PC-3 (cell line): ENCODE data around the gene GFER.

Experiments
- EZH2 ChIP-seq: fragments of 300-600 bp; sonication (generic); IDR thresholded peaks from one replicate; pipeline ENCODE4 v1.6.1; 2017; ENCODE audit warnings: antibody characterized with exemption, mild to moderate bottlenecking, low read length; ENCODE audit not compliant: unreplicated experiment
- TF ChIP-seq, protein P1 (sequence below): fragments of 300-600 bp; sonication (generic); conservative IDR thresholded peaks from 2 replicates; pipeline ENCODE4 v1.5.1; 2017; ENCODE audit warnings: antibody characterized with exemption, low read depth, mild to moderate bottlenecking, low read length

DNA sequence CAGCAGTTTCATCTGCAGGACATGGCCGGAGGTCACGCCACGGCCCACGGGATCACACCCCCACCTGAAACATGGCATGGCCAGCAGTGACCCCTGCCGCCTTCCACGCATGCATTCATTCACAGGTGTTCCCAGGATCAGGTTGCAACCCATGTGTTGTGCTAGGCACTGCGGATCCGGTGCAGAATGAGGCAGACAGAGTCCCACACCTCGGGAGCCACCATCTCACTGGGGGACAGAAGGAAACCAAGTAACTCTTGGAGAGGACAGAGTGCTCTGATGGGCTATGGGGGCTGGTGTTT, 36.7 kb upstream of the GFER start:
- TF ChIP-seq EZH2 = no peak
- TF ChIP-seq, protein P1, sequence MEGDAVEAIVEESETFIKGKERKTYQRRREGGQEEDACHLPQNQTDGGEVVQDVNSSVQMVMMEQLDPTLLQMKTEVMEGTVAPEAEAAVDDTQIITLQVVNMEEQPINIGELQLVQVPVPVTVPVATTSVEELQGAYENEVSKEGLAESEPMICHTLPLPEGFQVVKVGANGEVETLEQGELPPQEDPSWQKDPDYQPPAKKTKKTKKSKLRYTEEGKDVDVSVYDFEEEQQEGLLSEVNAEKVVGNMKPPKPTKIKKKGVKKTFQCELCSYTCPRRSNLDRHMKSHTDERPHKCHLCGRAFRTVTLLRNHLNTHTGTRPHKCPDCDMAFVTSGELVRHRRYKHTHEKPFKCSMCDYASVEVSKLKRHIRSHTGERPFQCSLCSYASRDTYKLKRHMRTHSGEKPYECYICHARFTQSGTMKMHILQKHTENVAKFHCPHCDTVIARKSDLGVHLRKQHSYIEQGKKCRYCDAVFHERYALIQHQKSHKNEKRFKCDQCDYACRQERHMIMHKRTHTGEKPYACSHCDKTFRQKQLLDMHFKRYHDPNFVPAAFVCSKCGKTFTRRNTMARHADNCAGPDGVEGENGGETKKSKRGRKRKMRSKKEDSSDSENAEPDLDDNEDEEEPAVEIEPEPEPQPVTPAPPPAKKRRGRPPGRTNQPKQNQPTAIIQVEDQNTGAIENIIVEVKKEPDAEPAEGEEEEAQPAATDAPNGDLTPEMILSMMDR = no peak
